Mesodermal cell (in vitro differentiated cells): ENCODE measurements around the gene AGTR2. TPM values are rescaled to one million over a fixed set of nuclear protein-coding genes. Genes with fewer than 3 reads are reported as not detected.
"Not testable (repeated sequence)": the region's sequence is repeated elsewhere in the genome, so short reads cannot be mapped to it uniquely, and the experiment has no call there.

ENCODE experiments used
- H3K27ac ChIP-seq: 2 replicates; pipeline ENCODE4 v1.7.0; 2013; ENCODE audit warnings: mild to moderate bottlenecking, low read depth, low read length, moderate library complexity; ENCODE audit not compliant: severe bottlenecking
- H3K36me3 ChIP-seq: 2 replicates; pipeline ENCODE4 v1.7.1; 2013; ENCODE audit warnings: mild to moderate bottlenecking, low read length, moderate library complexity; ENCODE audit not compliant: control insufficient read depth, insufficient read depth
- H3K4me1 ChIP-seq: one replicate; pipeline ENCODE4 v1.7.1; 2013; ENCODE audit warnings: mild to moderate bottlenecking, low read length; ENCODE audit not compliant: insufficient read depth, control insufficient read depth, poor library complexity, severe bottlenecking
- H3K4me3 ChIP-seq: 2 replicates; pipeline ENCODE4 v1.7.0; 2013; ENCODE audit warnings: low read length, control low read depth, mild to moderate bottlenecking; ENCODE audit not compliant: insufficient read depth, poor library complexity, severe bottlenecking; ENCODE audit errors: extremely low read depth
- H3K9me3 ChIP-seq: 2 replicates; pipeline ENCODE4 v1.7.1; 2013; ENCODE audit warnings: mild to moderate bottlenecking, low read length, moderate library complexity; ENCODE audit not compliant: control insufficient read depth
- WGBS, 2 experiments: methylation state at CpG; one replicate each; pipeline ENCODE4 v1.1.5; 2013; ENCODE audit warnings: missing lambda C conversion rate in 2 of 2; ENCODE audit not compliant: insufficient coverage in 2 of 2; 5-methylcytosine and 5-hydroxymethylcytosine counted together
- polyA plus RNA-seq, 2 experiments: library from polyadenylated mRNA; stranded (reverse); fragments of 50-300 nt; gene quantifications; one replicate each; pipeline ENCODE4 v1.2.3, GENCODE V29; 2013

Gene AGTR2
- polyA plus RNA-seq (2013, experiment 1 of 2) = 0.11 TPM
- polyA plus RNA-seq (2013, experiment 2 of 2) = not detected

GRCh38 chrX:116170511-116170910 lies at the start of gene AGTR2:
Gene AGTR2, plus strand, starts transcription at chrX:116170744. Its CDS starts 1,537 bp downstream, at chrX:116172281.
- H3K9me3 ChIP-seq = no peaks in the 10 kb centered on the region
- no peak within 1 kb of the TSS for H3K4me3 ChIP-seq
- no peaks in the 10 kb centered on the region for H3K36me3 ChIP-seq
- no peaks in the 10 kb centered on the region for H3K4me1 ChIP-seq
- no CpG with 5 or more reads among the region's 3 CpGs for whole genome bisulfite sequencing, 2 experiments
- H3K27ac ChIP-seq = no peak within 1 kb of the TSS

- WGBS, 2 experiments = 100% methylated on average over 1 of the region's 1 CpG; no CpG with 5 or more reads in 1 of the 2 experiments
- no peak overlapping the region for H3K4me3 ChIP-seq
- H3K36me3 ChIP-seq = no peaks in the 10 kb centered on the region
- no peaks in the 10 kb centered on the region for H3K9me3 ChIP-seq
- no peak overlapping the region for H3K27ac ChIP-seq
- H3K4me1 ChIP-seq = no peaks in the 10 kb centered on the region
Measured at GRCh38 chrX:116135277-116135676, 35.3 kb upstream of the AGTR2 start.

- not testable (repeated sequence) for H3K4me1 ChIP-seq, H3K36me3 ChIP-seq, H3K27ac ChIP-seq, H3K9me3 ChIP-seq, H3K4me3 ChIP-seq
- 89% methylated on average over 1 of the region's 1 CpG; no CpG with 5 or more reads in 1 of the 2 experiments for WGBS, 2 experiments
Measured at GRCh38 chrX:116141270-116141669, 29.3 kb upstream of the AGTR2 start.

GRCh38 chrX:116142976-116143375 lies 27.6 kb upstream of the AGTR2 start:
- Histone ChIP-seq H3K4me1 (no peaks in the 10 kb centered on the region), H3K9me3 (no peaks in the 10 kb centered on the region), H3K4me3 (no peak overlapping the region), H3K27ac (no peak overlapping the region), H3K36me3 (no peaks in the 10 kb centered on the region)
- no CpG with 5 or more reads among the region's 2 CpGs for whole genome bisulfite sequencing, 2 experiments

- Histone ChIP-seq H3K4me3 (no peak overlapping the region), H3K27ac (no peak overlapping the region), H3K9me3 (no peaks in the 10 kb centered on the region), H3K4me1 (no peaks in the 10 kb centered on the region), H3K36me3 (no peaks in the 10 kb centered on the region)
- 90 to 91% methylated on average over 4 to 7 of the region's 9 CpGs for WGBS, 2 experiments
Measured at GRCh38 chrX:116172976-116173375, 2.4 kb downstream of the AGTR2 start.

- H3K27ac ChIP-seq = no peak overlapping the region
- WGBS, 2 experiments = no CpG with 5 or more reads among the region's 1 CpG
- H3K9me3 ChIP-seq = no peaks in the 10 kb centered on the region
- no peaks in the 10 kb centered on the region for H3K36me3 ChIP-seq
- H3K4me1 ChIP-seq = no peaks in the 10 kb centered on the region
- no peak overlapping the region for H3K4me3 ChIP-seq
Measured at GRCh38 chrX:116181300-116181699, 10.8 kb downstream of the AGTR2 start.

- no peaks in the 10 kb centered on the region for H3K4me1 ChIP-seq
- no peak overlapping the region for H3K27ac ChIP-seq
- no peak overlapping the region for H3K4me3 ChIP-seq
- no peaks in the 10 kb centered on the region for H3K9me3 ChIP-seq
- H3K36me3 ChIP-seq = no peaks in the 10 kb centered on the region
Measured at GRCh38 chrX:116185163-116185562, 14.6 kb downstream of the AGTR2 start.

- H3K27ac ChIP-seq = no peak overlapping the region
- H3K9me3 ChIP-seq = no peaks in the 10 kb centered on the region
- H3K36me3 ChIP-seq = no peaks in the 10 kb centered on the region
- no peaks in the 10 kb centered on the region for H3K4me1 ChIP-seq
- no peak overlapping the region for H3K4me3 ChIP-seq
Measured at GRCh38 chrX:116194649-116195048, 24.1 kb downstream of the AGTR2 start.

- H3K4me3 ChIP-seq = no peak overlapping the region
- H3K27ac ChIP-seq = no peak overlapping the region
- no peaks in the 10 kb centered on the region for H3K9me3 ChIP-seq
- WGBS, 2 experiments = 100% methylated on average over 1 of the region's 3 CpGs; no CpG with 5 or more reads in 1 of the 2 experiments
- H3K4me1 ChIP-seq = no peaks in the 10 kb centered on the region
- H3K36me3 ChIP-seq = no peaks in the 10 kb centered on the region
Measured at GRCh38 chrX:116198235-116198634, 27.7 kb downstream of the AGTR2 start.

- no CpG with 5 or more reads among the region's 3 CpGs for WGBS, 2 experiments
- Histone ChIP-seq H3K4me1 (no peaks in the 10 kb centered on the region), H3K4me3 (no peak overlapping the region), H3K27ac (no peak overlapping the region), H3K9me3 (no peaks in the 10 kb centered on the region), H3K36me3 (no peaks in the 10 kb centered on the region)
Measured at GRCh38 chrX:116198810-116199209, 28.3 kb downstream of the AGTR2 start.

GRCh38 chrX:116204932-116205331 lies 34.4 kb downstream of the AGTR2 start:
- no peak overlapping the region for H3K4me3 ChIP-seq
- H3K36me3 ChIP-seq = no peaks in the 10 kb centered on the region
- no peaks in the 10 kb centered on the region for H3K9me3 ChIP-seq
- WGBS, 2 experiments = 0% methylated on average over 2 of the region's 3 CpGs; no CpG with 5 or more reads in 1 of the 2 experiments
- no peak overlapping the region for H3K27ac ChIP-seq
- H3K4me1 ChIP-seq = no peaks in the 10 kb centered on the region

- no peak overlapping the region for H3K27ac ChIP-seq
- H3K4me3 ChIP-seq = no peak overlapping the region
- no peaks in the 10 kb centered on the region for H3K9me3 ChIP-seq
- no peaks in the 10 kb centered on the region for H3K4me1 ChIP-seq
- no peaks in the 10 kb centered on the region for H3K36me3 ChIP-seq
Measured at GRCh38 chrX:116213262-116213661, 42.7 kb downstream of the AGTR2 start.
